ENCODE results near the gene UFL1.
A peak's percentile ranks its signal among the peaks of the same experiment; 100 is the strongest.
"Not testable (repeated sequence)": the region's sequence is repeated elsewhere in the genome, so short reads cannot be mapped to it uniquely, and the experiment has no call there.

Gene UFL1

GRCh38 chr6:96542702-96543101 is 21.1 kb downstream of the UFL1 start:
- FAIRE-seq, result no peak
- no peak for DNase-seq (ENCODE audit: insufficient read length, low spot score)
- TF ChIP-seq CTCF (IDR thresholded peaks at IDR 0.05; ENCODE audit: insufficient read depth, missing control alignments), result peak; percentile 61

DNA sequence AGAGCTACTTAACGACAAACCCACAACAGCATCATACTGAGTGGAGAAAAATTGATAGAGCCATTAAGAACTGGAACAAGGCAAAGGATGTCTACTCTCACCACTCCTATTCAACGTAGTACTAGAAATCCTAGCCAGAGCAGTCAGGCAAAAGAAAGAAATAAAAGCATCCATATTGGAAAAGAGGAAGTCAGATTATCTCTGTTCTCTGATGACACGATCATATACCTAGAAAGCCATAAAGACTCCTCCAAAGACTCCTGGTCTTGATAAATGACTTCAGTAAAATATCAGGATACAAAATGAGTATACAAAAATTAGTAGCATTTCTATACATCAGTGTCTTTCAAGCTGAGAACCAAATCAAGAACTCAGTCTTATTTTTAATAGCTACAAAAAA is 24.3 kb downstream of the UFL1 start:
- DNase-seq (ENCODE audit: insufficient read length, low spot score), result no peak
- FAIRE-seq, result no peak
- TF ChIP-seq CTCF (IDR thresholded peaks at IDR 0.05; ENCODE audit: insufficient read depth, missing control alignments), result no peak

DNA sequence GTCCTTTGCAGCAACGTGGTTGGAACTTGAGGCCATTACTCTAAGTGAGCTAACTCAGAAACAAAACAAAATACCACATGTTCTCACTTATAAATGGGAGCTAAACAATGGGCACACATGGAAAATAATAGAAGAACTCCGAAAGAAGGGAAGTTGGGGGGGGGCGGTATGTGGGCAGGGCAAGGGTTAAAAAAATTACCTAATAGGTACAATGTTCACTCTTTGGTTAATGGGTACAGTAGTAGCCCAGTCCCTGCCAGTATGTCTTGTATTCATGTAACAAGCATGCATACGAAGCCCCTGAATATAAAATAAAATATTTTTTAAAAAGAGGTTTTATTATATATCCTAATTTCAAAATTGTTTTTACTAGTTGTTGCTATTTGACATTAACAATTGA is 26.0 kb downstream of the UFL1 start:
- DNase-seq (ENCODE audit: insufficient read length, low spot score) (no peak), FAIRE-seq (no peak)
- no peak for TF ChIP-seq CTCF (IDR thresholded peaks at IDR 0.05; ENCODE audit: insufficient read depth, missing control alignments)

GRCh38 chr6:96554558-96554957 is 33.0 kb downstream of the UFL1 start:
- no peak for TF ChIP-seq CTCF (IDR thresholded peaks at IDR 0.05; ENCODE audit: insufficient read depth, missing control alignments)
- FAIRE-seq (no peak), DNase-seq (ENCODE audit: insufficient read length, low spot score) (no peak)

DNA sequence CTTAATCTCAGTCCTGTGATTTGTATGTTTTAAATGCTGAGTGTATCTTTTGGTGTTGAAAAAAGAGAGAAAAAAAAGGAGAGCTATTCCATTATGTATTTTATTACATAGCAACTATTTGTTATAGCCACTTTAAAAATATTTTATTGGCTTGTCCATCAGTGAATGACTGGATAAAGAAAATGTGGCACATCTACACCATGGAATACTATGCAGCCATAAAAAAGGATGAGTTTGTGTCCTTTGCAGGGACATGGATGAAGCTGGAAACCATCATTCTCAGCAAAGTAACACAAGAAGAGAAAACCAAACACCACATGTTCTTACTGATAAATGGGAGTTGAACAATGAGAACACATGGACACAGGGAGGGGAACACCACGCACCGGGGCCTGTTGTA is 38.1 kb downstream of the UFL1 start:
- DNase-seq (ENCODE audit: insufficient read length, low spot score); FAIRE-seq: not testable (repeated sequence)

DNA sequence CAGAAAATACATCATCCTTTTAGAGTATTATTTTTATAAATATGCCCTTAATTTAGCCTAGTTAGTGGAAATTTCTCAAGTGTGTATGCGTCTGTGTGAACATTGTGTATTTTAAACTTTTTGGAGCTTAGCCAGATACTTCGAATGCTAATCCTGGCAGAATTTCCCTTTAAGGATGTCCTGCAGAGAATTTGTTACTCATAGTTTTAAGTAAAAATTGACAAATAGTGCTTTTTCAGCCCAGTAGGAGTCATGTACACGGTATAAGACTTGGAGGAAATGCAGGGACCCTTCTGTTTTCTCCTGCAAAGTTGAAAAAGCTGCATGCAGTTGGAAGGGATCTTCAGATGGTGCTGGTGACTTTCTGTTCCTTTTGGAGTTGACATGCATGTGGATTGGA is 41.3 kb downstream of the UFL1 start, which contains the start of gene FHL5:
TSS of gene FHL5 (plus strand) at position 243 of the 400 bp plus-strand sequence. CDS start 40,486 bp downstream, outside the sequence.
- DNase-seq (ENCODE audit: insufficient read length, low spot score), result no peak
- FAIRE-seq, result no peak
- TF ChIP-seq CTCF (IDR thresholded peaks at IDR 0.05; ENCODE audit: insufficient read depth, missing control alignments), result no peak

DNA sequence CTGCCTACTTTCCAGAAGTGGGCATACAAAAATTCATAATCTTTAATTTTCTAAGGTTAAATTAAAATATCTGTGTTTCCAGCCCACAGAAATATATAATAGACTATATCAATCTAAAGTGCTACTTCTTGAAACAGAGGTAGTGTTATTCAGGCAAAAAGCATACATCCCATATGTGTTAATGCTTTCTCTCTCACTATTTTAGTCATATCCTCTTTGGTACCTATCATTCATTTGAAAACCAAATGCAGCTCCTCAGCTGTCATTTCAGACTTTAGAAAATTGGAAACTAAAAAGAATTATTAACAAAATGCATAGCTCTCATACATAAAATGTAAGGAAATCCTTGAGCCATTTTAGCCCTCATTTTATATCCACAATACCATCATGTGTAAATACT is 42.2 kb downstream of the UFL1 start:
- DNase-seq (ENCODE audit: insufficient read length, low spot score), result no peak
- TF ChIP-seq CTCF (IDR thresholded peaks at IDR 0.05; ENCODE audit: insufficient read depth, missing control alignments), result no peak
- no peak for FAIRE-seq

DNA sequence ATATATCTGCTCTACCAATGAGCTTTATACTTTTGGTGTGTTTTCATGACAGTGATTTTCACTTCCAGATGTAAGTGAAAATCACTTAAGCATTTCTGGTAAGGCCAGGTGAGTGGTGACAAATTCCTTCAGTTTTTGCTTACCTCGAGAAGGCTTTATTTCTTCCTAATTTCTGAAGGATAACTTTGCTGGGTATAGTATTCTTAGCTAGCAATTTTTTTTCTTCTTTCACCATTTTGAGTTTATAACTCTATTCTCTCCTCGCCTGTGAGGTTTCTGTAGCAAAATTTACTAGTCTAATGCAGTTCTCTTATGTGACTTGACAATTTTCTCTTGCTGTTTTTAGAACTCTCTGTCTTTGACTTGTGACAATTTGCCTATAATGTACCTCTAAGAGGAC is 48.4 kb downstream of the UFL1 start:
- no peak for FAIRE-seq
- no peak for DNase-seq (ENCODE audit: insufficient read length, low spot score)
- no peak for TF ChIP-seq CTCF (IDR thresholded peaks at IDR 0.05; ENCODE audit: insufficient read depth, missing control alignments)
